Lower lobe of right lung (tissue), 2 donors: ENCODE data around the gene SMYD4. TPM values are rescaled to one million over a fixed set of nuclear protein-coding genes. Genes with fewer than 3 reads are reported as not detected.
"Not testable (repeated sequence)": the region's sequence is repeated elsewhere in the genome, so short reads cannot be mapped to it uniquely, and the experiment has no call there.

Experiments
- ATAC-seq, 2 donors: fragments of 200-7000 bp; cut with Tn5 transposase; one replicate each; pipeline ENCODE4 v1.9.1; 2020 to 2022; ENCODE audit warnings: mild to moderate bottlenecking in 2 of 2, moderate library complexity in 2 of 2
- DNase-seq: peaks from one replicate; pipeline ENCODE4 v3.0.0-alpha.2; 2020
- H3K27ac ChIP-seq: fragments of 200-600 bp; one replicate; pipeline ENCODE4 v1.8.0; 2022
- H3K27me3 ChIP-seq: fragments of 200-600 bp; one replicate; pipeline ENCODE4 v1.8.0; 2022; ENCODE audit warnings: low read depth
- H3K36me3 ChIP-seq: fragments of 200-600 bp; one replicate; pipeline ENCODE4 v1.8.0; 2022; ENCODE audit warnings: mild to moderate bottlenecking
- H3K4me1 ChIP-seq: fragments of 200-600 bp; one replicate; pipeline ENCODE4 v1.8.0; 2022
- H3K4me3 ChIP-seq: fragments of 200-600 bp; one replicate; pipeline ENCODE4 v1.8.0; 2022; ENCODE audit warnings: mild to moderate bottlenecking
- H3K9me3 ChIP-seq: fragments of 200-600 bp; one replicate; pipeline ENCODE4 v1.8.0; 2022
- intact Hi-C: fragments of 100-400 bp; cut with DNase I; formaldehyde crosslinking; loops from one replicate; pipeline ENCODE4 v1.11.0; 2022
- total RNA-seq: library from RNA; stranded (reverse); fragmentation: NEBNext Ultra II Directional; extraction: Animal tissue kit (Norgen Biotek cat#: 25700); gene quantifications from one replicate; pipeline ENCODE4 v1.2.1, GENCODE V29; 2021
- TF ChIP-seq, protein P1 (sequence below): fragments of 200-600 bp; IDR thresholded peaks from one replicate; pipeline ENCODE4 v1.8.0; 2022; ENCODE audit warnings: antibody characterized with exemption, mild to moderate bottlenecking
- donor health status: DM: no; HTN: yes; CAD: no; lungs with severe emphysema.

Gene SMYD4
- total RNA-seq, 1 donor from 2014 or later = 21.9 TPM

DNA sequence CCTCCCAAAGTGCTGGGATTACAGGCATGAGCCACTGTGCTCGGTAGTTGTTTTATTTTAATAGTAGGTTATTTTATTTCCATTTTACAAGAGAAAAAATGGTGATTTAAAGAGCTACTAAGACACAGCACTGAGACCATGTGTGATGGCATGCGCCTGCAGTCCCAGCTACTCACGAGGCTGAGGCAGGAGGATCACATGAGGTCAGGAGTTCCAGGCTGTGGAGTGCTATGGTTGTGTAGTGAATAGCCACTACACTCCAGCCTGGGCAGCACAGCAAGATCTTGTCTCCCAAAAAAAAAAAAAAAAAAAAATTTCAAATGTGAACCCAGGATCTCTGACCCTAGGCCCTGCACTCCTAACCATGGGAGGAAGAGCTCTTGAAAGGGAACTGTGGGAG, 64.1 kb downstream of the SMYD4 start:
- no peaks in the 10 kb centered on the region for H3K36me3 ChIP-seq
- peaks cover 46% of the 10 kb centered on the region for H3K4me1 ChIP-seq
- H3K27me3 ChIP-seq = no peaks in the 10 kb centered on the region
- no peaks in the 10 kb centered on the region for H3K9me3 ChIP-seq
- ATAC-seq (no peak), DNase-seq (no peak)
- H3K4me3 ChIP-seq = no peak overlapping the region
- peak overlapping the region; percentile 75 for H3K27ac ChIP-seq
- intact Hi-C loops = no loop called here
- TF ChIP-seq, protein P1, sequence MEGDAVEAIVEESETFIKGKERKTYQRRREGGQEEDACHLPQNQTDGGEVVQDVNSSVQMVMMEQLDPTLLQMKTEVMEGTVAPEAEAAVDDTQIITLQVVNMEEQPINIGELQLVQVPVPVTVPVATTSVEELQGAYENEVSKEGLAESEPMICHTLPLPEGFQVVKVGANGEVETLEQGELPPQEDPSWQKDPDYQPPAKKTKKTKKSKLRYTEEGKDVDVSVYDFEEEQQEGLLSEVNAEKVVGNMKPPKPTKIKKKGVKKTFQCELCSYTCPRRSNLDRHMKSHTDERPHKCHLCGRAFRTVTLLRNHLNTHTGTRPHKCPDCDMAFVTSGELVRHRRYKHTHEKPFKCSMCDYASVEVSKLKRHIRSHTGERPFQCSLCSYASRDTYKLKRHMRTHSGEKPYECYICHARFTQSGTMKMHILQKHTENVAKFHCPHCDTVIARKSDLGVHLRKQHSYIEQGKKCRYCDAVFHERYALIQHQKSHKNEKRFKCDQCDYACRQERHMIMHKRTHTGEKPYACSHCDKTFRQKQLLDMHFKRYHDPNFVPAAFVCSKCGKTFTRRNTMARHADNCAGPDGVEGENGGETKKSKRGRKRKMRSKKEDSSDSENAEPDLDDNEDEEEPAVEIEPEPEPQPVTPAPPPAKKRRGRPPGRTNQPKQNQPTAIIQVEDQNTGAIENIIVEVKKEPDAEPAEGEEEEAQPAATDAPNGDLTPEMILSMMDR = no peak

DNA sequence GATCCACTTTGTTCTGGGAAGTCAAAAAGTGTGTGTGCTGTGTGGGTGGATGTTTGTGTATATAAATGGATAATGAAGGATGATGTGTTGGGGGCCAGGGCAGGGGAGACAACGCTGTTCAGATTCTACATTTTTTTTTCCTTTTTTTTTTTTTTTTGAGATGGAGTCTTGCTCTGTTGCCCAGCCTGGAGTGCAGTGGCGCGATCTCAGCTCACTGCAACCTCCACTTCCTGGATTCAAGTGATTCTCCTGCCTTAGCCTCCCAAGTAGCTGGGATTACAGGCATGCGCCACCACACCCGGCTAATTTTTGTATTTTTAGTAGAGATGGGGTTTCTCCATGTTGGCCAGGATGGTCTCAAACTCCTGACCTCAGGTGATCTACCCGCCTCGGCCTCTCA, 65.0 kb downstream of the SMYD4 start:
- ATAC-seq, DNase-seq, intact Hi-C loops, H3K9me3 ChIP-seq, H3K4me3 ChIP-seq, H3K27me3 ChIP-seq, H3K36me3 ChIP-seq: not testable (repeated sequence)
- H3K4me1 ChIP-seq = peaks cover 40% of the 10 kb centered on the region
- H3K27ac ChIP-seq = peak overlapping the region; percentile 75

DNA sequence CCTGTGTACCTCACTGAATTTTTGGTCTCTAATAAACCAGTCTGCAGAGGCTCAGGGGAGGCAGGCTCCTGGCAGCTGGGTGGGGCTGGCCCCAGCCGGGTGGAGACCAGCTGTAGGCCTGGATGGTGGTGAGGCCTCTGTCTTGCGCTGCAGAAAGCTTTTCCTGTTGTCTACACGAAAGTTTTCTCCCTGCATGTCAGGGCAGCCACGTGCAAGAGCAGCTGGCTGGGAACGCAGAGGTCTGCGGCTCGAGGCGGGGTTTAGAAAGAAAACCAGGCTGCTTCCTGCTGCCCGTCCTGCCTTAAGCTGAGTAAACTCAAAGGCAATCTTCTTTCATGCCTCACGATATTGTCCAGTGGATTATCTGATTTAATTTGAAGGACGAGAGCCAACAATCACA, 65.4 kb downstream of the SMYD4 start:
- H3K4me3 ChIP-seq = peak overlapping the region; percentile 52

DNA sequence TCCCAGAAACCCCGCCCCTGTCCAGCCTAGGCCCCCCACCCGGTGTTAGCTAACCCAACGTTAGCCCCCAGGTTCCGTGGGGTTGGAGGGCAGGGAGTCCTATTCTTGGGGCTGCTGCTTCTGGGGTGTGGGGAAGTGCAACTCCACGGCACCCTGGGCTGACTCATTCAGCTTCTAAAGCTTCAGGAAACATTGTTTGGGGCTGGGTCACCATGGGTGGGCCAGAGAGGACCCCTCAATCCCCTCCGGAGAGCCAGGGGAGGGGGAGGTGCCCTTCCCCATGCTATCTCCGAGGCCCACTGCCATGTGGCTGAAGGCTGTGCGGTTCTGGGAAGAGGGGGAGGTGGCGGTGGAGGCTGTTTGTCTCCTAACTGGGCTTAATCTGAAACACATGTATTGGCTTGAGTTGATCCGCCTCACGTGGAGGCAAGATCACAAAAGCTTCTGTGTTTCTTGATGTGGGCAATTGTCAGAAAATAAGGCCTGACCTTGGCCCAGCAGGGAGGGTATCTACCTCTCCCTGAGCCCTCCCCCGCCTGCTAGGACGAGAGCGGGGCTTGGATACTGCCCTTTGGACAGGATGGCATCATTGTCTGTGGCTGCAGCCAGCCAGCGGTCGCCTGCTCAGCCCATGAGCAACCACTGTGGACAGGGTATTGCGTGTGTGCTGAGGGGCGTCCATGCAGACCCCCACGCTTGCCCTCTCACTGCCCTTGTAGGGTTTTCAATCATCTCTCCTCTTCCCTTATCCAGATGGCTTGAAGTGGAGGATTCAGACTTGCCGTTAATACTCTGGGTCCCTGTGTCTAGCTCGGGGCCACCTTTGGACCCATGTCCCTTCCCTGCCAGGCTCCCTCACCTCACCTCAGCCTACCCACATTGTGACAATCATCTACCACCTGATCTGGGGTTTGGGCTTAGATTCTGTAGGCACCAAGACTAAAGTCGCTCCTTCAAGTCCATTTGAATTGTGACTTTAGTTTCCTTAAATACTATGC, 66.5 kb downstream of the SMYD4 start:
- peak overlapping the region; percentile 52 for H3K4me3 ChIP-seq

More for the DNA sequence above, 65.4 kb downstream of the SMYD4 start:
- DNase-seq = peak; percentile 70
- Histone ChIP-seq H3K27me3 (no peaks in the 10 kb centered on the region), H3K9me3 (no peaks in the 10 kb centered on the region), H3K4me1 (peaks cover 36% of the 10 kb centered on the region), H3K27ac (peak overlapping the region; percentile 75), H3K36me3 (no peaks in the 10 kb centered on the region)
- ATAC-seq = peak; percentile 27 to 72
- TF ChIP-seq, protein P1 = no peak
- intact Hi-C loops = no loop called here

DNA sequence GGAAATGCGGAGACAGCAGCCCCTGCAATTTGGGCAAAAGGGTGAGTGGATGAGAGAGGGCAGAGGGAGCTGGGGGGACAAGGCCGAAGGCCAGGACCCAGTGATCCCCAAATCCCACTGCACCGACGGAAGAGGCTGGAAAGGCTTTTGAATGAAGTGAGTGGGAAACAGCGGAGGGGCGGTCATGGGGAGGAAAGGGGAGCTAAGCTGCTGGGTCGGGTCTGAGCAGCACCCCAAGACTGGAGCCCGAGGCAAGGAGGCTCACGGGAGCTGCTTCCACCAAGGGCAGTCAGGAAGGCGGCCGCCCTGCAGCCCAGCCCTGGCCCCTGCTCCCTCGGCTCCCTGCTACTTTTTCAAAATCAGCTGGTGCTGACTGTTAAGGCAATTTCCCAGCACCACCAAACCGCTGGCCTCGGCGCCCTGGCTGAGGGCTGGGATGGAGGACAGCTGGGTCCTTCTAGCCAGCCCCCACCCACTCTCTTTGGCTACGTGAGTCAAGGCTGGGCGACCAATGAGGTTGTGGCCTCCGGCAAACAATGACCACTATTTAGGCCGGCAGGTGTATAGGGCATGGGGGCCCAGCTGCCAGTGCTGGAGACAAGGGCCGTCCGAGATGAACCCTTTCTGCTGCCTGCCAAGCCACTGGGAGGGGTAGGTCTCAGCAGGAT, 67.3 kb downstream of the SMYD4 start:
- peak overlapping the region; percentile 75 for H3K27ac ChIP-seq
- H3K9me3 ChIP-seq = no peaks in the 10 kb centered on the region
- H3K27me3 ChIP-seq = no peaks in the 10 kb centered on the region
- peak; percentile 20 to 67 for ATAC-seq
- H3K36me3 ChIP-seq = no peaks in the 10 kb centered on the region
- H3K4me3 ChIP-seq = peak overlapping the region; percentile 52
- intact Hi-C loops = no loop called here
- DNase-seq = no peak
- TF ChIP-seq, protein P1 = no peak
- H3K4me1 ChIP-seq = peaks cover 36% of the 10 kb centered on the region

More for the DNA sequence above, 66.5 kb downstream of the SMYD4 start:
- peak; percentile 27 to 38 for ATAC-seq
- Histone ChIP-seq H3K36me3 (no peaks in the 10 kb centered on the region), H3K9me3 (no peaks in the 10 kb centered on the region), H3K27me3 (no peaks in the 10 kb centered on the region), H3K27ac (peak overlapping the region; percentile 75), H3K4me1 (peaks cover 36% of the 10 kb centered on the region)
- no peak for DNase-seq
- TF ChIP-seq, protein P1 = no peak
- intact Hi-C loops = no loop called here
